K562 (cell line): ENCODE measurements around the gene DYNC1I2.

Source experiments
- CHD2 ChIP-seq: IDR thresholded peaks from 2 replicates; pipeline ENCODE4 v1.6.1; 2011; ENCODE audit warnings: low read depth, low read length
- CTCF ChIP-seq, 3 experiments: IDR thresholded peaks in 2 of 3; conservative IDR thresholded peaks in 1 of 3; 2 replicates each; pipeline ENCODE4 v1.5.1; 2011 to 2012; ENCODE audit warnings: low read length in 3 of 3, mild to moderate bottlenecking in 3 of 3, control low read depth in 2 of 3, improper control_type of control experiment in 1 of 3, inconsistent platforms in 1 of 3, low read depth in 1 of 3, mixed read lengths in 1 of 3, moderate library complexity in 1 of 3; ENCODE audit not compliant: insufficient read depth in 2 of 3
- GABPA ChIP-seq: fragments of 200-800 bp; sonication (Bioruptor generic); conservative IDR thresholded peaks from 2 replicates; pipeline ENCODE4 v1.6.1; 2016; ENCODE audit warnings: low read depth, missing genetic modification characterization, missing compliant biosample characterization
- HDGF ChIP-seq: fragments of 450-650 bp; IDR thresholded peaks from 2 replicates; pipeline ENCODE4 v1.6.1; 2016
- MITF ChIP-seq: IDR thresholded peaks from 2 replicates; pipeline ENCODE4 v1.6.1; 2014; ENCODE audit warnings: antibody characterized with exemption
- PBX2 ChIP-seq, 2 experiments: IDR thresholded peaks in 1 of 2; conservative IDR thresholded peaks in 1 of 2; 2 replicates each; pipeline ENCODE4 v1.6.1; 2016; ENCODE audit warnings: low read depth in 2 of 2, mild to moderate bottlenecking in 1 of 2, missing compliant biosample characterization in 1 of 2, missing genetic modification characterization in 1 of 2, moderate library complexity in 1 of 2
- POLR2A ChIP-seq: fragments of 450-650 bp; conservative IDR thresholded peaks from 2 replicates; pipeline ENCODE4 v1.6.1; 2016
- PRDM10 ChIP-seq: fragments of 450-650 bp; IDR thresholded peaks from 2 replicates; pipeline ENCODE4 v1.6.1; 2018; ENCODE audit not compliant: partially characterized antibody
- RAD21 ChIP-seq, 2 experiments: fragments of 250-450 bp in 1 of 2; fragments of 450-650 bp in 1 of 2; sonication (Bioruptor Pico) in 1 of 2; formaldehyde crosslinking in 1 of 2; IDR thresholded peaks in 1 of 2; conservative IDR thresholded peaks in 1 of 2; 2 replicates each; pipeline versions ENCODE4 v1.4.0 to v1.8.0; 2020 to 2022; ENCODE audit warnings: mild to moderate bottlenecking in 2 of 2, moderate library complexity in 1 of 2
- RFX1 ChIP-seq: fragments of 450-650 bp; IDR thresholded peaks from 2 replicates; pipeline ENCODE4 v1.6.1; 2016; ENCODE audit warnings: mild to moderate bottlenecking, moderate library complexity
- RFX5 ChIP-seq: IDR thresholded peaks from 2 replicates; pipeline ENCODE4 v1.6.1; 2011; ENCODE audit warnings: low read depth, mild to moderate bottlenecking, improper control_type of control experiment, low read length
- SMAD3 ChIP-seq: fragments of 450-650 bp; formaldehyde crosslinking; conservative IDR thresholded peaks from 2 replicates; pipeline ENCODE4 v1.4.0; 2020; ENCODE audit warnings: mild to moderate bottlenecking
- TAF1 ChIP-seq: IDR thresholded peaks from 2 replicates; pipeline ENCODE4 v1.6.1; 2011; ENCODE audit warnings: mild to moderate bottlenecking, low read length, moderate library complexity; ENCODE audit not compliant: insufficient read depth, control insufficient read depth, severe bottlenecking; ENCODE audit errors: extremely low read depth
- TF ChIP-seq, protein P1 (sequence below): sonication (generic); formaldehyde crosslinking; IDR thresholded peaks from 2 replicates; pipeline ENCODE4 v1.8.1; 2023; ENCODE audit warnings: mild to moderate bottlenecking, missing genetic modification reagents, moderate library complexity

DNA sequence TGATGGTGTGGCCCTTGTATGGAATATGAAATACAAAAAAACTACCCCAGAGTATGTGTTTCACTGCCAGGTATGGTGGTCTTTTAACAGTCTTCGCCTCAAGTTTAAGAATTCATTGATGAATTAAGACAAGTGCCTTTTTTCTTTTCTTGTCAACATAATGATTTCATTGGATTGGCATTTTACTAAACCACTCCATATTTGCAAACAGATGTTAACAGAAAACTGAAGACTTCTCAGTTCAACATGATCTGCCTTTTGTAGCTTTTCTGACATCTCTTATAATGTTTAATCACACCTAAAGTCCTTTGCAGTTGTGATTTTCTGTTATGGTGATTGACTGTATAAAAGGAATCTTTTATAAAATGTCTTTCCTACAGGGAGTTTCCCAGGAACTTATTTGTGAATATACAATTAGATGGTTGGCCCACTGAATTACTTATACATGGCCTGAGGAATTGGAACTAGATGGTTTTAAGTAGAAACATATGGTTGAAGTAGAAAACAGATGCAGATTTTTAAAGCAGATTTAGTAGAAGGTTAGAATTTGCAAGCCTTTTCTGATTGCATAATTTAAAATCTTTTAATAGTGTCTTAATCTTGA lies 39.7 kb downstream of the DYNC1I2 start:
- TF ChIP-seq PBX2 (CRISPR knock-in tag; IDR thresholded peaks at IDR 0.05; ENCODE audit: low read depth) (no peak), PBX2 (tag; conservative IDR thresholded peaks at IDR 0.05; ENCODE audit: low read depth) (no peak), GABPA (tag) (no peak), SMAD3 (CRISPR knock-in tag) (no peak), RFX5 (no peak), PRDM10 (no peak), CHD2 (no peak), RFX1 (no peak), CTCF (IDR thresholded peaks at IDR 0.05 in 2 of 3, conservative IDR thresholded peaks at IDR 0.05 in 1 of 3; ENCODE audit: insufficient read depth in 2 of 3, low read depth in 1 of 3, low read length in 3 of 3) (no peak), RAD21 (CRISPR knock-in tag; conservative IDR thresholded peaks at IDR 0.05 in 1 of 2, IDR thresholded peaks at IDR 0.05 in 1 of 2) (no peak), TAF1 (no peak), POLR2A (no peak), MITF (no peak), HDGF (no peak)
- TF ChIP-seq, protein P1, sequence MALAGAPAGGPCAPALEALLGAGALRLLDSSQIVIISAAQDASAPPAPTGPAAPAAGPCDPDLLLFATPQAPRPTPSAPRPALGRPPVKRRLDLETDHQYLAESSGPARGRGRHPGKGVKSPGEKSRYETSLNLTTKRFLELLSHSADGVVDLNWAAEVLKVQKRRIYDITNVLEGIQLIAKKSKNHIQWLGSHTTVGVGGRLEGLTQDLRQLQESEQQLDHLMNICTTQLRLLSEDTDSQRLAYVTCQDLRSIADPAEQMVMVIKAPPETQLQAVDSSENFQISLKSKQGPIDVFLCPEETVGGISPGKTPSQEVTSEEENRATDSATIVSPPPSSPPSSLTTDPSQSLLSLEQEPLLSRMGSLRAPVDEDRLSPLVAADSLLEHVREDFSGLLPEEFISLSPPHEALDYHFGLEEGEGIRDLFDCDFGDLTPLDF (CRISPR knock-in tag): no peak
